NCI-H1417 treated with DMSO at 0.1 percent for 48 hours (cell line): ENCODE measurements around the gene PTCHD1.

Experiments used
- DNase-seq: peaks from one replicate; lab custom pipeline; 2025; lab: John Stamatoyannopoulos, UW

PTCHD1 gene

DNA sequence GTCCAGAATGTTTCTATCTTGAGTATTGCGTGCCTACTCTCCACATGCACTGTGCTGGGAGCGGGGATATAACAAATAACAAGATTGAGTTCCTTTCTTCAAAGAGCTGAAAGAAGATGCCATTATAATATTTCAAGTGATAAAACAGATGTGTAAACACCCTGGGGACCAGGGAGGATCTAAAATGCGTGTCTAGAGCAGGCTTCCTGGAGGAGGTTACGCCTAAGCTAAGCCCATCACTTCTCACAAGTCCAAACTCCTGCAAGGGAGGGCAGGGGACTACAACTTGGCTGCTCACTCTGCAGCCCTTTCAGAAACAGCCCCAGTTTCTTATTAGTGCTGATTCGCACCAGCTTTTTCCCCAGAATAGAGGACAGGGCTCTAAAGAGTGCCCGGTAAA is 21.5 kb downstream of the PTCHD1 start:
- DNase-seq: no peak

- DNase-seq: no peak
Observed at GRCh38 chrX:23364416-23364815, 29.8 kb downstream of the PTCHD1 start.

DNA sequence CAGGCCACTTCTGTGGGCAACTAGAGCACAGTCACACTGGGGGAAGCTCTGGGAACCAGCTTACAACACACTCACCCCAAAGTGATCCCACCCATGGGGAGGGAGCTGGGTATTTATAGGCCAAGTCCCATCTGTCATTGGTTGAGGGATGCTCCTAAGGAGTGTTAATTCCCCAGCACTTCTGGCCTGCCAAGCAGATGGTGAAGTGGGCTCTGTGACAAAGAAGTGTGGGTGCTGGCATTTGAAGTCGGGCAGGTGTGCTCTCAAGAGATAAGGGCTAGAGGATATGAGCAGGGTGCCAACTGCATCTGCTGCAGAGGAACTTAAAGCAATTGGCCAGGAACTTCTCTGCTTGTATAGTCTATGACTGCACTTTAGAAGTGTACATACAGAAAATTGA is 30.9 kb downstream of the PTCHD1 start:
- no peak for DNase-seq

DNA sequence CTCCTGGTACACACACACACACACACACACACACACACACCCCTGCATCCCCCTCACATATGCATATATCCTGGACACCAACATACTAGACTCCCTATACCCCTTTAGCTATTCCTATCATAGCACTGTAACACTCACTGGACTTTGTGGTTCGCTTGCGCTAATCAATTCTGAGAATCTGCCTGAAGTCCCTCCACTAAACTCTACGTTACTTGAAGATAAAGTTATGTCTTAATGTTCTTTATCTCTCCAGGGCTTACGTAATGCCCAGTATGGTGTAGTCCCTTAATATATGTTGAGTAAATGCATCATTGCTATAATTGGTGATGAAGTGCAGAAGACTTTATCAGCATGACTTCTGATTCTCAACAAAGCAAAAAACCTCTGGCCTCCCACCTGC is 32.3 kb downstream of the PTCHD1 start:
- DNase-seq: no peak

DNA sequence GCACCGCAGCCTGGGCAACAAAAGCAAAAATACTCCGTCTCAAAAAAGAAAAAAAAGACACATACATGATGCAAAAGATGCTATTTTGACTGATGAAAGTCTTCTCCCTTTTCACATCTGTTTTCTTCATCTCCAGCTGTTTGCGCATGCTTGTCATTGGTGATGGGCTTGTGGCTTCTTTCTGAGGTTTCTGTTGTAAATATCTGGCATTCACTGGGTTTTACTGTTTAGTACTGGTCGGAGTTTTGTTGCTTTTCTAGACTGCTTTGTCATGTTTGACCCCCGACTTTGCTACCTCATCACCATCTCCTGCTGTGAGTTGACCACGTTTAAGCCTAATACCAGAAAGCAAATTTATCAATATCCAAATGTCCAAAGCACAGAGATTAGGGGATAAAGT is 34.4 kb downstream of the PTCHD1 start:
- no peak for DNase-seq

DNA sequence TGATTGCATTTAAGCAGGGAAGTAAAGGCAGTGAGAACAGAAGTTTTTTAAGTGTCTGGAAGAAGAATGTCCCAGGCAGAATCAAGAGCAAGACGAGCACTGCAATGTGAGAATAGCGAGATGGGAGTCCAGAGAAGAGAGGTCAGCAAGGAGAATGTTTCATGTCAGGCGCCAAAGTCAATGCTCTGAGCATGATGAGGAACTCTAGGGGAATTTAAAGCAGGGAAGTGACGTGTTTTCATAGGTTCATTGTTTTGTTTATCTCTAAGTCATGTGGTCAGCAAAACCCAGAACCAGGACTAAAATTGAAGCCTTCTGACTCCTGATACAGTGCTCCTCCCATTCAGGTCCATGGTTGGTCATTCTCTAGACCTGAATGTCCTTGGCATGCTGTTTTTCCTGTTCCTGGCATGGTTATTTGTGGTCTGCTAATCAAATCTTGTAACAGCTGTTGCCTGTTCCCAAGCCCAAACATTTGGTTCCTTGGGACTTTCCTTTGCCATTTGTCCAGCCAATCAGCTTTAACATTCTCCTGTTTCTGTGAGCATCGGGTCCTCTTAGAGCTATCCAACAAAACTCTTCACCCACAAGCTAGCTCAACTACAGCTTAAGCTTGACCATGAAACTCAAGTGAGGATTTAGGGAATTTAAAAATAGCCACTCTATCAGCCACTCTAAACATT is 37.7 kb downstream of the PTCHD1 start:
- DNase-seq: no peak

DNA sequence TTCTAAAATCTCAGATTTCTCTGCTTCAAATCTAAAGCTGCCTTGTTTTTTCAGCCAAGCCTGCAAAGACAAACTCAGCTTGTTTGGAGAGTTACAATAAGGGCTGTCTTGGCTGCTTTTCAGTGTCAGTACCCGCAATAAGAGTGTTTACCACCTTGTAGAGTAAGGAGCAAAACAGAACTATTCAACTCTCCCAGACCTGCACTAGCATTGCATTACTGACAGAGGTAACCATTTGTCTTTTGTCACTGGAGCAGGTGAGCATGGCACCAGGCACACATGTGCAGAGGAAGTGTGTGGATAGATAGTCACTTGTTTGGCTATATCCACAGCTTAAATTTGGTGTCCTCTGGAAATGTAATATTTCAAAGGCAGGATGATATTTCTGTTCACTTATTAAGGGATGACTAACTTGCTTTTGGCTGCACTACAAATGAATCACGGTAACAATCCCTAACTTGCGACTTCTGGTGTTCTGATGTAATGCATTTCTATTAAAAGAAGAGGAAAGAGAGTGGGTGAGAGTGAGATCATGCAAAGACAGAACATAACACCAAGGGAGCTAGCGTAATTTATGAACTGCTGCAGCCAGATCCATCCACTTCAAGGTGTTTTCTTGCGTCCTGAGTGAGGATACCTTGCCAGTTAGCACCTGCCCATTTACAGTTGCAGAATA is 38.6 kb downstream of the PTCHD1 start:
- no peak for DNase-seq

DNA sequence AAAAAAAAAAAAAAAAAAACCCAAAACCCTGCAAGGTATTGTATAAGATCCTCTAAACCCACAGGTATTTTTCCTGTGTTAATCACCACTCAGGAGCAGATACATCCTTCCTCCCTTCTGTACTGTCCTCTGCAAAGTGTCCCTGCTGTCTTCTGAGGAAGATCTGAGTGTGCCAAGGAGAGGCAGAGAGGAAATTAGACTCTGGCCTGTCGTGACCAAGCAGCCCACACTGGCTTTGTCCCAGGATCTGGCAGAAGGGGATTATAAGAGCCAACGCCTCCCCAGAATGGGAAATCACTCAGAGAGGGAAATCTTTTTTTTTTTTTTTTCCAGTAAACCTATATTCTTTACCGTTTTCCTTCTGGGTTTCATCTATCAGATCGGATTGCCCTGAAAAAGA is 39.6 kb downstream of the PTCHD1 start:
- no peak for DNase-seq

GRCh38 chrX:23376581-23376980 is 41.9 kb downstream of the PTCHD1 start:
- no peak for DNase-seq

DNA sequence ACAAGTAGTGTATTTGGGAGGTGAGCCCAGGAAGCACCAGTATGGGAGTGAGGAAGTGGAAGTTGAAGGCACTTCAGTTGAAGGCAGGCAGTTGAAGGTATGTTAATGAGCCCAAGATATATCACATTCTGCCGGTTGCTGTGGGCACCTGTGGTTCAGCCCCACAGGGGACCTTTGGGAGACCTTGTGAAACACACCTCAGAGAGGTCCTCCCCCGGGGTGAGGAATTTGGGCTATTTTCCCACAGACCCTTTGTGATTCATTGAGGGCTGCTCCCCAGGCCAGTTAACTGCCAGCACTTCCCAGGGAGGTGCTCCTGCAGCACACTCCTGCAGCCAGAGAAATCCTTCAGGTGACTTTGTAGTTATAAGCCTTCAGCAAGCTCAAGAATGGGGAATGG is 45.9 kb downstream of the PTCHD1 start:
- no peak for DNase-seq

DNA sequence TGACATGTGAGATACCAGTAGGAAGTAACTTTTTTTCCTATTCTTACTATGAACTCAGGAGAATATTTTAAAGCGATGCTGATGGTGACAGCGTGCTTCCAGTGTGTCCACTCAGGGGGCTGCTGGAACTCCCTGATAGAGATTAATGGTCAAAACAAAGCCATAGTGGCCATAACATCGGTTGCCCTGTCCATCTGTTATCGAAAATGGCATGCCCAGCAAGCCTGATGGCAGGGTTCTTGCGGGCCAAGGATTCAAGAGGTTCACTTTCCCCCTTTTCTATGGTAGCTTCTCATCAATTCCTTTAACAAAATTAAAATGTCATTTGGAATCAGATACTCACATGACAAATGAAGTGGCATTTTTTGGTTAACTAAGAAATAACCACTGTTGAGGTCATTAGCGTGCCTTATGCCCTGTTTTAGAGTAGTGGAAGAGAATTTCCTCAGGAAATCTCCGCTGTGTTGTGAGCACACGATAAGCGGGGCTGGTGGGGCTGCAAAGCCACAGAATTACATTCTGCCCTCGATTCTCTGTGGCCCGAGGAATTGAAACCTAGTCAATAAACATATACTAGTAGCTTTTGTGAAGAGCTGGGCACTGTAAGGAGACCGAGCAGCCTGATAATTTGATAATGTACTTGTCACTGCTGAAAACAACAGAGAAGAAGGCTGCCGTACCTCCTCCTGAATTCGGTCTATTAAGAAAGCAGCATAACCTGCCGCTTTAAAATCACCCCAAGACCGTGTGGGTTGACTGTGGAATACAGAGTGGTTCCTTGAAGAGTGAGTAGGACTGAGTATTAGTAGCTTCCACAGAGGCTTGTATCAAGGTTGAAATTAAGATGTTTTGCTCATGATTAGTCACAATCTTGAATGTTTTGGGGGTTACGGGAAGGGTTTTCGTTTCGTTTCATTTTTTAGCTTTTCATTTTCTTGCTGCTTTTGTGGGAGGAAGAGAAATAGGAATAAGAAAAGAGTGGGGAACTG is 46.7 kb downstream of the PTCHD1 start:
- DNase-seq: no peak

GRCh38 chrX:23382572-23382971 is 47.9 kb downstream of the PTCHD1 start:
- DNase-seq: no peak

DNA sequence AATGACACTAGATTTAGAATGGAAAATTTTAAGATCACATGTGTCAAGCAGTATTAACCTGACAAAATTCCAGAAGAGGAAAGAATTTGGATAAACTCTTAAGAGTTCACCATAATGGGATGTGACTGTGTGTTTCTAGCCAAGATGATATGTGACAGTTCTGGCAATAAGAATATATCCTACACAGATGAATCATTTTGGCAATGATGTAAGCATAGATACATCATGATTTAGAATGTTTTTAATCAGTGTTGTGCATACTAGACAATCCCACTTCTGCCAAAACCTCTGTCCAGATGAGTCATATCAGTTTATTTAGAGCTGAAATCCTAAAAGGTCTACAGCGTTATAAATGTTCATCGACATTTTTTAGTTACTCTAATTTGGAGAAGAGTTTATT is 48.8 kb downstream of the PTCHD1 start:
- DNase-seq: no peak

DNA sequence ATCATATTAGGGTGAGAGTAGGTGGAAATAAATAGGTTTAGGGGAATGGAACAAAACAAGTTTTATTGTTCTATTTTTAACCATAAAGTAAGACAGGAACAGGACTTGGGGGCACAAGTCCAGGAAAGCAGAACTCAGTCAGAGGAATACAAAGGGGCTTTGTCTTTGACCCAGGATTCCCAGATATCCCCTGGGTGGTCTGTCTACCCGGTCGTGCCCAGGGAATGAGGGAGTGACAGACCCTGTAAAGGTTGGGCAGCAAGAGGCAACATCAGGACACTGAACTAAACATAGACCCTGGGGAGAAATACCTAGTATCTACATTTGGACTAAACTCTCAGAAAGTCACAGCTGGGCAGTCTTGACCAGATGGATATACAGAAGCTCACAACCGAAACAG is 50.6 kb downstream of the PTCHD1 start:
- DNase-seq: no peak

GRCh38 chrX:23386260-23386659 is 51.6 kb downstream of the PTCHD1 start:
- no peak for DNase-seq

- no peak for DNase-seq
Observed at GRCh38 chrX:23386726-23387125, 52.1 kb downstream of the PTCHD1 start.

DNA sequence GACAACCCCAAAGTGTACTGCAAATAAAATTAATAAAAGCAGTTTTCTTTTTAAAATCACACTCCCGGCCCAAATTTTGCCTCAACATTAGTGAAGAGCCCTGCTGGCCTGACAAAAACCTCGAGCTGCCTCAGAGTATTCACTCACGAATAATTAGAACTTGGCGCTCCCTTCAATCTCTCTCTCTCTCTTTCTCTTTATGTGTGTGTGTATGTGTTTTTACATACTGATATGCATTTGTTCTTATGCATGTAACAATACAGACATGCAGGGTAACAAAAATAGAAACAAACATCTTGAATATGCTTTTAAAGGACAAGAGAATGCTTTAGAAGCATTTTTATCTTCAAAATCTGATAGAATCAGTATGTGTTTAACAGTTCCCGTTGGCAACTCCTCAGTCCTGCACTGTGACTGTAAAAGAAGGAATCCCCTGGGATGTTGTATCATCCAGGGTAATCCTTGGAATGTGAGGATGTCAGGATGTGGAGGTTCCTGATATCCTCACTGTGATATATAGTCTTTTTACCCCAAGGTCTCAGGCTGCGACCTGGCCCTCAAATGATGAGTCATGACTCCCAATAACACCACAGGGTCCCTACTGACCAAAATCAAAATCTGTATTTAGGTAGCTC is 53.0 kb downstream of the PTCHD1 start:
- DNase-seq: no peak

DNA sequence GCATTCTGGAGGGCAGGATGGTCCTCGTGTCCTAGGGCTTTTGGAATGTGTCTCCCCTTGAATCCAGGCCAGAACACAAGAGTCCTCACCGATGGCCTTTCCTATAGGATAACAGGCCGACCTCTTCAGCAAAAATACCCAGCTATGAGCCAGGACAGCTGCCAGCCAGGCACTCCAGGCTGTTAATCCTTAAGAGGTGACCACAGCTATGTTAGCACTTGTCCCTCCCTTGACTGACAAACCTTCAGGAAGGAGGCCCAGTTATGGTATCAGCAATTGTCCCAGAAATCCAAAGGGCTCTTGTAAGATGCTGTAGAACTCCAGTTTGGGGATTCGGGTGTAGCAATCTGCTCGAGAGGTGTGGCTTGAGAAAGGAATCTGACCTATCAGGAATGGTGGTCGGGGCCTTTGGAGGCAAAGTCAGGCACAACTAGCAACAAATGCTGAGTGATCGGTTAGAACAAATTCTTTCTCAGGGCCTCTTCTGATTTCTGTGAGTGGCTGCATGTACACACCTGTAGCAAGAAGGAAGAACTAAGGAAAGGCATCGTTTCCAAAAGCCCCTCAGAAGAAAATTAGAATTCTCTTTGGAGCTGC is 54.6 kb downstream of the PTCHD1 start:
- no peak for DNase-seq

- DNase-seq: no peak
Observed at GRCh38 chrX:23390979-23391378, 56.3 kb downstream of the PTCHD1 start.

DNA sequence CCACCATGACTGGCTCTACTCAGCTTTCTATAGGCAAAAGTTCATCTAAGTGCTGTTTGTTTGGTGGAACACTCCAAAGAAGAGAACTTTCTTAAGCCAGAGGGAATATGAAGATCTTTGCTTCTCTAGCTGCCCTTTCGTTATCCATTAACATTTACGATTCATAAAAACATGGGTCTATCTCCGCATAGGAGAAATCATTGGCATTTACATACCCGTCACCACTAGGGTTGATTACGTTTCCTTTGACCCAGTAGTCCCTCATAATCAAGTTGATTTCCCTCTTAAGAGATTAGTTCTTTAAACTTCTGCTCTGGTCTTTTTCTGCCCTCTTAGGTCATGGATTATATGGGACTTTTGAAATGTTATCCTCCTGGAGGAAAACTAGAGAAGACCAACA is 57.5 kb downstream of the PTCHD1 start:
- no peak for DNase-seq

GRCh38 chrX:23394421-23394820 is 59.8 kb downstream of the PTCHD1 start:
- DNase-seq: no peak

DNA sequence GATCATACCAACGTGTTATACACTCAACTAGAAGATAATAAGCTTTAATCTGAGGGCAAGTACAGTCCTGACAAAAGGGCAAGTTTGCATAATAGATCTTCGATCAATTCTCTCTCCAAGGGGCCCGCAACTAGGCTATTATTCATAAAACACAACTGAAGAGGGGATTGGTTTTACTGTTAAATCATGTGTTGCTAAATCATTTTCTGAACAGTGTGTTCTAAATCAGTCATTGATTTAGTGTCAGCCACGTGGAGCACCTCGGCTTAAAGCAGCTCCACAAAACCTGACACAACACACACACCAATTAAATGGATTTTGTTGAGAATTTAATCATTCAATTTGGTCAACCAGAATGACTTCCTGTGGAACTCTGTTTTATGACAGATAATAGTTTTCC is 61.6 kb downstream of the PTCHD1 start:
- DNase-seq: no peak
